GM21528 (cell line): ENCODE measurements around the gene SLIT1.
"Not testable (repeated sequence)": the region's sequence is repeated elsewhere in the genome, so short reads cannot be mapped to it uniquely, and the experiment has no call there.

Source experiments
- ATAC-seq: cut with Tn5 transposase; IDR thresholded peaks from one replicate; pipeline ENCODE4 v1.9.1; 2021; ENCODE audit warnings: mild to moderate bottlenecking, moderate library complexity; ENCODE audit not compliant: unreplicated experiment, low FRiP score

The SLIT1 gene

DNA sequence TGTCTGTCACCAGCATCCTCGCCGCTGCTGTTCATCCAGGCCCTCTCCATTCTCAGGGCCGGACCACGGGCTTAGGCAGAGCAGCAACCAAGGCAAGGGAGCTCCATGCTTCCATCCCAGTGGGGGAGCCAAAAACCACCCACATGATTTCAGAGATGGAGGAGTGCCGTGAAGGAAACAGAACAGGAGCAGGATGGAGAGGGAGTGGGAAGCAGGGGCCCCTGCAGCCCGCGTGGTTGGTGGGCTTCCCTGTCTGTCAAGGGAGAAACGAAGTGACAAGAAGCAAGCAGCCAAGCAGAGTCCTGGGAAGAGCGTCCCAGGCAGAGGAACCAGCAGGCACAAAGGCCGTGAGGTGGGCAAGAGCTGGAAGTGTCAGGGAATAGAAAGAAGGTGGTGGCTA lies 95.7 kb downstream of the SLIT1 start:
- no peak for ATAC-seq

DNA sequence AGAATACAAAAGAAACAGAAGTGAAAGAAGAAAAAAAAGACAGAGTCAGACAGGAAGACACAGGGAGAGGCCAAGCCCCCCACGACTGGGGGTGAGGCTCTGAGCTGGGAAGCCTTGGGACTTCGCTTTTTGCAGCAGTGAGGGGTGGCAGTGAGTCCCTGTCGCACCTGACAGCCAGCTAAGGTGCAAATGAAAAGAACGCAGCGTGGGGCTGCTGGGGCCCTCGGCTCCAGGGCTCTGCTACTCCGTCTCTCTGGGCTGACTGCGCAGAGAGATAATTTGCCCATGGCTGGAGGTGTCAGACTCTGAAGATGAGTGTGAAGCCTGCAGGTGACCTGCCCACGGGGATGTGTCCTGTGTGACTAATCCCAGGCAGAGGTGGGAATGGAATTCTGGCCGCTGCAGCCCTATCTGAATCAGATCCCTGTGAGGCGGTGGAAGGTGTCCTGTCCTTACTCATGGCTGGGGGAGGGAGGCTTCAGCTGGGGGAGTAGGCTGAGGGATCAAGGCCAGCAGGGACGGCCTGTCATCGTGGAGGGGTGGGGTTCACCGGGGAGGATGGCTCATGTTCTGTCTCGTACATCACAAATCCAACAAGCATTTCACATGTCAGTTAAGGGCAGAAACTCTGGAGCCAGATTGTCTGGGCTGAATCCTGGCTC lies 96.4 kb downstream of the SLIT1 start:
- ATAC-seq, result no peak

DNA sequence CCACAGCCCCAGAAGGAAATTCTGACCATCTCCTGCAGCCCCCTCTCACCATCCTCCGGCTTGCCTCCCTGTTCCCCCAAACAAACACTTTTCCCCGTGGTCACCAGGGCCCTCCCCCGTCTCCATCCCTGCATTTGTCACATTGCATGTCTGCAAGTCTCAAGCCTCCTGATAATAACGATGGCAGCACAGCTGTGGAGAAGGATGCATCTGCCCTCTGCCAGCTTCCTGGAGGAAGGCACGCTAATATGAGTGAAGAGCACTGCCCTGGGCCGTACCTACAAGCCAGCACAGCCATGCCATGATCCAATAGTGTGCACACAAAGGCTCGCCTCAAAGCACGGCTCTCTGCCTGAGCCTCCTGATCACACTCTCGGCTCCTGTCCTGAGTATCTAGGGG lies 98.5 kb downstream of the SLIT1 start:
- no peak for ATAC-seq

DNA sequence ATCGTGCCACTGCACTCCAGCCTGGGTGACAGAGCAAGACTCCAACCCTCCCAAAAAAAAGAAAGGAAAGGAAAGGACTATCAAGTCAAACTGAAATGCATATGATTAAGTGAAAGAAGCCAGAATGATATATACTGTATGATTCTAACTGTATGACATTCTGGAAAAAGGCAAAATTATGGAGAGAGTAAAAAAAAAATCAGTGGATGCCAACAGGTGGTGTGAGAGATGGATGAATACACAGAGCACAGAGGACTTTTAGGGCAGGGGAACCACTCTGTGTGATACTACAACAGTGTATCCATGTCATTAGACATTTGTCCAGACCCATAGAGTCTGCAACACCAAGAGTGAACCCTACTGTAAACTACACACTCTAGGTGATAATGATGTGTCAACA lies 99.2 kb downstream of the SLIT1 start:
- ATAC-seq, result no peak

DNA sequence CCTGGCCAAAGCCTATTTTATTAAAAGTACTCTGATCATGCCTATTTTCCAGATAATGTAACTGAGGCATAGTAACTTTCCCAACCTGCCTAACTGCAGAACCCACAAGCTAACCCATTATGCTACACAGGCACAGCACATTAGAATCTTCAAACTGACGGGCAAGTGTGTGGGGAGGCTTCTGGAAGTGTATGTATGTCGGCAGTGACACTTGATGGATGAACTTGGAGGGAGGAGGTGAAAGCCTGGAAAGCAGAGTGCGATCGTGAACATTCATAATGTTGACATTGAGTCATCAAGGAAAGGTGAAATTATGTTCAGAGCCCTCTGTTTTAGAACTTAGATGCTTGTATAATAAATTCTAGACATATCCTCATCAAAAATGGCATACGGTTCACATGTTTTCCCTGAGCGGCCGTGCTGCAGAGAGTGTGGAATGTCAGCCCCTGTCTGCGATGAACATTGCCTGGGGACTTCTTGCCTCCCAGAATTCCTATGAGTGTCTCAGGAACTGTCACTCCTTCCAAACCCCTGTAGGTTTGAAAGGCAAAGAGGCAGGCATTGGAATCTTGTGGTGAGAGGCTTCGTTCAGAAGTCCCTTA lies 102.4 kb downstream of the SLIT1 start:
- no peak for ATAC-seq

DNA sequence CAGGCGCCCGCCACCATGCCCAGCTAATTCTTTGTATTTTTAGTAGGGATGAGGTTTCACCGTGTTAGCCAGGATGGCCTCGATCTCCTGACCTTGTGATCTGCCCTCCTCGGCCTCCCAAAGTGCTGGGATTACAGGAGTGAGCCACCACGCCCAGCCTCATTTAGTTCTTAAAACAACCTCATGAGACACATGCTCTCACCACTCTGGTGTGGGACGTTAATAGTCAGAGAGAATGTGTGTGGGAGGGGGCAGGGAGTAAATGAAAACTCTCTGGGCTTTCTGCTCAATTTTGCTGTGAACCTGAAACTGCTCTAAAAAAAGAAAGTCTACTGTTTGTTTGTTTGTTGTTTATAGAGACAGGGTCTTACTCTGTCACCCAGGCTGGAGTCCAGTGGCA lies 103.2 kb downstream of the SLIT1 start:
- not testable (repeated sequence) for ATAC-seq

DNA sequence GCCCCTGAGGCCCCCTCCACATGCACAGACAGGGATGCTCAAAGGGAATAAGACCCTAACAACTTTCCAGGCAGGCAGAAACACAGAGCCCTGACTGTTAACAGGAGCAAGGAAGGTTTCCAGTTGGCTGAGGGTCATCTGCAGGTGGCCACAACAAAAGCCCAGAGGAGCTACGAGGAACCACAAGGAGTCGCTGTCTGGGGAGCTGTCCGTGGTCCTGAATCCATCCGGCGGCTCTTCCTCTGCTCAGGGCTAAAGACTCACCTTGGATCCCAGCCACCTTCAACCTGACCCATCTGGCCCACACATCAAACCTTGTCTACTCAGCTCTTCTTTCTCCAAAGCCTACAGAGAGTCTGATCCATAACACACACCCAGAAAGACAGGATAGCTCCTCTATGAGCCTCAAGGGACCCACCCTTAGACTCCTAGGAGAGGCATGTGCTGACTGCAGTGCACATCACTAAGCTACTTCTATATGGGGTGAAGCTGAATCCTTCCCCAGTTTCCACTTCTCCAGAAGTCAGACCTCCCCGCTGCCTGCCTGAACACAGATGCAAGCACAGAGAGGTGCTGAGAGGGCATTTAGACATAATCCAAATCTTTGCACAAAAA lies 104.0 kb downstream of the SLIT1 start:
- no peak for ATAC-seq

DNA sequence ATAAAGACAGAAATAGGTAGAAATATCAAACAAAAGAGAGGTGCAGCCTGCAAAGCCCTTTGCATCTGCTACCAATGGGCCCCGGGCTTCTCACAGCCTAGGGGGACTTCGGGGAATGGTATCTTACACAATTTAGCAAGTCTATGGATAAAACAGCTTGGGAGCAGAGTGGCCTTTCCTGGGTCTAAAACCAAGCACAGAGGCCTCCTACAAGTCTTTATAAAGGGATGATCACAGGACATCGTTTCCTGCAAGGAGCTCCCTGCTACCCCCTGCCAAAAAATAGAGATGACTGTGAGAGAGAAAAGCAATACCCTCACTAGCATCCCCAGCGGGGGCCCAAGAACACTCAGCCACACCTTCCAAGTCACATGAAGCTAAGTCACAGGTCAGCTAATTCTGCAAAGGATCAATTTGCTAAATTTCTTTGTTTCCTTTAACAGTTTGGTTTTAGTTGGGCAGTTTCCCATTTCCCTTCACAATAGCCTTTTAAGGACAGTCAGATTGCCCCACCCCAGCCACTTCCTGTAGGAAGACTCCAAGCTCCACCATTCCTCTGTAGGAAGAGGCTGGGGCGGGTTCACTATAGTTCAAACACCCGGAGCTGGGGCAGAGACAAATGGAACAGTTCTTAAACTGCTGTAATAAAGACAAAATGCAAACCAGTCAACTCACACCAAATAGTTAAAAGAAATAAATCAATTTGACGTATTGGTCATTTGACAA lies 105.5 kb downstream of the SLIT1 start:
- ATAC-seq, result no peak

DNA sequence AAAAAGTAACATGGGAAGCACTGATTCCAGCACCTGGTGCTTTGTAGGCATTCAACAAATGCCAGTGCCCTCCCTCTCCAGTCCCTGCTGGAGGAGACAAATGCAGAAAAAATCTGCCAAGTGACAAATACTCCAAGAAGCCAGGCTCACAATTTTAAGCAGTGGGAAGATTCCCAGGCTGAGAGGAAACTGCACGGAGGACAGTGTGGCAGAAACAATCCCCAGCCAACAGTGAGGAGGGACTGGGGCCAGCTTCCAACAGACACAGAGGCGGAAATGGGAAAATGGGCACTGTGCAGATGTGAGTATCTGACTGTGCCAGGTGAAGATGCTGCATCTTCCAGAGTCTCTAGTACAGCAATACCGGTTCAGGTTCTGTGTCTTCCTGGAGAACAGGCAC lies 106.3 kb downstream of the SLIT1 start:
- no peak for ATAC-seq

DNA sequence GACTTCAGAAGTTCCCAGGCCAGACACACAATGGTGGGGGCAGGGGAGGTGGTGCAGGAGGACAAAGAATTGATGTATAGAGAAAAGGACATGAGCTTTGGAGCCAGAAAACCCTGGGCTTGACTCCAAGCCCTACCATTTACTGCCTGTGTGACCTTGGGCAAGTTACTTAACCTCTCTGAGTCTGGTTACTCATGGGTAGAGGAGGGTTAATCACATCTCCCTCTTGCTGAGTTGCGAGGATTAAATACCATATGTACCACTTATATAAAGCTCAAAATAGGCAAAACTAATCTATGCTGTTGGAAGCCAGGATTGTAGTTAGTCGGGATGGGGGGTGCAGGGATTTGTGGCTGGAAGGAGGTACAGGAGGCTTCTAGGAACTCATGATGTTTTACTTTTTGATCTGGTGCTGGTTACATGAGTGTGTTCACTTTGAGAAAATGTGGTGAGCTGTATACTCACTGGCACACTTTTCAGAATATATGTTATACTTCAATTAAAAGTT lies 106.8 kb downstream of the SLIT1 start:
- no peak for ATAC-seq

DNA sequence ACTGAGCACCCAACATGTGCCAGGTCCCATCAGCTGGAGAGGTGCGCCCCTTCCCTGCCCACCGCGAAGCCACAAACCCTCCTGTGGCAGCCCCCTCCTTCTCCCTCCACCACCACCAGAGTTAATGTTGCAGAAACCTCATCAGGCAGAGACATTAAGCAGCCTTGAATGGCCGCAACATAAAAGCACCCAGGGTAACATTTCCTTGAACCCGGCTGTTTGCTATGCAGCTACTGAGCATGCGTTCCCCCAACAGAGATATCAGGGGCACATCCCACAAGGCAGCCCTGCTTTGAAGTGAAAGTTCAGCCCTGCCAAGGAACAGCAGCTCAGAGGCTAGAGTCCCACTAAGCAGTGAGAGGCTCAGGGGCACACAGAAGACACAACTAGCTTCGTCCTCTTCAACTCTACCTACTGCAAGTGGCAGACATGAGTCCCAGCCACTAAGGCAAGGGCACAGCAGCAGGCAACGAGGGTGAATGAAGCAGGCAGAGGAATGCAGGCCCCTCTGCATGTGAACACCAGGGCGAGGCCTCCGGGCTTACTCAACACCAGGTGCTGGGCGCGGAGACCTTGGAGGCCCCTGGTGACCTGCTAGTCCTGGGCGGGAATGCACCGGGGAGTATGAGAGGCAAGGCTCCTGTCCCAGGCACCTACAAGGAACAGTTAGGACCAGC lies 107.4 kb downstream of the SLIT1 start:
- ATAC-seq, result no peak

DNA sequence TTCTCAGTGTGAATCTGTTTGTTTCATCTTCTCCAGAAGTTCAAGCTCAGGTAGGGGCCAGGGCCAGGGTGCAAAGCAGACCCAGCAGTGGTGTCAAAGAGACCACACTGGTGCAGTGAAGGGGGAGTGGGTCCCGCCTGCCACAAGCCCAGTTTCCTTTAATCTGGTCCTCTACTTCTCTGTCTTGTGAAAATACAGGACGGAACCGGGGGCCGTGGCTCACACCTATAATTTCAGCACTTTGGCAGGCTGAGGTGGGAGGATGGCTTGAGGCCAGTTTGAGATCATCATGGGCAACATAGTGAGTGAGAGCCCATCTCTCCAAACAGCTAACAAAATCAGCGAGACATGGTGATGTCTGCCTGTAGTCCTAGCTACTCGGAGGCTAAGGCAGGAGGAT lies 109.0 kb downstream of the SLIT1 start:
- ATAC-seq, result no peak

DNA sequence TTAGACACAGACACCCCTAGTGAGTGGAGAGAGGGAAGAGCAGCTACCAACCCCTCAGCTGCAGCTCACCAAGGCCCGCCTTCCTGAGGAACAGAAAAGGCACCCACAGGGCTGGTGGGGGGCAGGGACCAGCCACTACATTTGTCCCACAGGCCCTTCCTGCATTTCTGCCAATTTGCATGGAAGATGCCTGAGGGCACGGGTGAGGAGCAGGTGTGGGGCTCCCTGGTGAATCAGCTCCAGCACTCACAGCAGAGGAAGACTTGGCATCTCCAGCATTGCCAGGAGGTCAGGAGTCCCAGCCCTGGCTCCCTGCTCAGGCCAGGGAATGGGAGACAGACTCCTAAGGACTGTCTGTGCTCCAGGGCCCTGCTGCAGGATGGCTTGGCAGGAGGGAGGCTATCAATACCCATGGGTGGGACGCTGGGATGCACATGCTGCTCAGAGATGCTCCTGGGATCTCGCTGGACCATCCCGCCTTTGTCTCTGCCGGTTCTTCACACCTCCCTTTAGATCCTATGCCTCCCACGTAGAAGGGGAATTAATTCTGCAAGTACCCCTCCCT lies 109.7 kb downstream of the SLIT1 start:
- ATAC-seq, result no peak

DNA sequence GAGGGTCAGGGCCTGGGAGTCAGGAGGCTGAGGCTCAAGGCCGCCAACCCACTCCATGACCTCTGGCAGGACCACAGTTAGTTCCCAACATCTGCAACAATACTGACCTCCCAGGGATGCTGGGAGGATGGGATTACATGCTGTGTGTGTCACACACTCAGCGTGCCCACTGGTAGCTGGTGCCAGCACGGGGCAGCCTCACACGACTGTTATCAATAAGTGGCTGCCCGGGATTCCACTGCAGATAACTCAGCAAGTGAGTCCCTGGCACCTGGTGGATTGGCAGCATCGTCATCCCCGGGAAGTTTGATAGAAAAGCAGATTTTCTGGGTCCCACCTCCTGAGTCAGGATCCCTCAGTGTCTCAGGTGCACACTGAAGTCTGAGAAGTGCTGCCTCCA lies 110.3 kb downstream of the SLIT1 start:
- ATAC-seq, result no peak

DNA sequence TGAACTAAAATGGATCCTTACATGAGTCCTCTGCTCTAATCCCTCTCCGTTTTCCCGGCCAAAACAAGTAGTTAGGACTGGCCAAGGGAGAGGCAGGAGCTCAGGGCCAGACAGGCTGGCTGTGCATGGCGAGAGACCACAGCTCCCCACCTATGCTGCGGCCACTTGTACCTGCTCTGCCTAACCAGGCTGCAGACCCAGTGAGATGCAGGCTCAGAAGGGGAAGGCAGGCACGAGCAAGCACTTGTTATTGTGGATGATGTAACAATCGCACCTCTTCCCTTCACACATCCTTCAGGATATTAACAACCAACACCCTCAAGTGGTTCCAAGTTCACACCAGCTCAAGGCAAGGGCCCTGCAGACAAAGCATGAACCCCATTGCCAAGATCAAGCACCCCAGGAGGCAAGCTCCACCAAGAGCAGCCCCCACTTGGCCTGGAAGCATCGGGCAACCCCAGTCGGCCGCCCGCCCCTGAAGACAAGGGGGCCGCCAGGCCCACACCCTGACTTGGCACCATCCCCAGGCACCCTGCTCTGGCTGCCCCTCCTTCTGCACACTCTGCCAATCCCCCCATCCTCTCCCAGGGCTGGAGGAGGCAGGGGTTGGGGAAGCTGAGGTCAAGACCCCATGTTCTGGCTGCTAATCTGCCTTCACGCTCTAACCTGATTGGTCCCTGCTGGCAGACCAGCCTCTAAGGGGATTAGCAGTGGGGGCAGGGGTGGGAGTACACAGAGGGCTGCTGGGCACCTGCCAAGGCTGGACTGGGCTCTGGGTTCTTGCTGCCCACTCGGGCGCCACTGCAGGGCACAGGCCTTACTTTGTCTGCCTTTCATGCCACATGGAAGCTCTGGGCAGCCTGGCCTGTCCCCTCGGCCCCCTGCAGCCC lies 111.3 kb downstream of the SLIT1 start:
- ATAC-seq, result no peak

DNA sequence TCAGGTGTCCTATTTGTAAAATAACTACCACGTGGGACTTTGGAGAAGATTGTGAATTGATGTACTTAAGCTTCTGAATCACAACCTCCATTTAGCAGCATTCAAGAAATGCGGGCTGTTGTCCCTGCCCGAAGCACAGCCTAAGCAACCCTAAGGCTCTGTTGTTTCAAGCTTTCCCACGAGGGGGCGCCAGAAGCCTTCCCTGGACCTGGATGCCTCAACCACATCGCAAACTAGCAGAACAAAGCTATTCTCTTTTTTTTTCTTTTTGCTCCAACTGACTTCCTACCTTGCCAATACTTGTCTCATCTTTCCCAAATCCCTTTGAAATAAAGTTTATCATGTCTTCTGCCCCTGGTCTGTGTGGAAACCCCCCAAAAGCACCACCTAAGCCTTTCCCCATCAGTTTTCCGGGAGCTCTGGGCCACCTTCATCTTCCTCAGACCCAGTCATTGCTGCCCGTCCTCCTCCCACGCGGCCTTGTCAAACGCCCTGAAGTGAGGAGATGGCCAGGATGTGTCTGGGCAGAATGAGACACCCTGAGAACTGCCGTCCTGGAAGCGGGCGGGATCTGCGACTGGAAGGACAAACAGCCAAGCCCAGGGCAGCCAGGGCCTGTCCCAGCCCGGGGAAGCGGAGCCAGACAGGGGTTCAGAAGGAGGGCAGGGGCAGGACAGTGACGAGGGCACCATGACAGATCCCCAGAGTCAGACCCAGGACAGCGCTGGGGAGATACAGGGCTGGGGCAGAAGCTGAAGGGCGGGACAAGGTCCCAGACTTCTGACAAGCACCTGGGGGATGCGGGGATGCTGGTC lies 112.7 kb downstream of the SLIT1 start:
- no peak for ATAC-seq

DNA sequence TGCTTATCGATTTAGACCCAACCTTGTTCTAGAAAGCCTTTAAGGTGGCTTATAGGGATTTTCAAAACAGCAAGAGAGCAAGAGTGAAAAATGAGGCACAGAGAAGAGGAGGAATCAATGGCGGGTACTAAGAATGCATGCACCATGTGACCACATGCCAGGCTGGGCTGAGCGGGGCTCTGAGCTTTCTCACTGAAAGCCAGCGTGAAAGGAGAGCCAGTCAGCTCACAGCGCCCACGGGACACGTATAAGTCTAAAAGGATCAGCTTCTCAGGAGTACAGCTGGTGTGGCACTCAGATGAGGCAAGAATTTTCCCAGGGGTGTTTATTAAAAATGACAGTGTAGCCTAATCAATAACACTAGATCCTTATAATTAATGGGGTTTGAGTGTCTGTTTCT lies 114.3 kb downstream of the SLIT1 start:
- no peak for ATAC-seq

DNA sequence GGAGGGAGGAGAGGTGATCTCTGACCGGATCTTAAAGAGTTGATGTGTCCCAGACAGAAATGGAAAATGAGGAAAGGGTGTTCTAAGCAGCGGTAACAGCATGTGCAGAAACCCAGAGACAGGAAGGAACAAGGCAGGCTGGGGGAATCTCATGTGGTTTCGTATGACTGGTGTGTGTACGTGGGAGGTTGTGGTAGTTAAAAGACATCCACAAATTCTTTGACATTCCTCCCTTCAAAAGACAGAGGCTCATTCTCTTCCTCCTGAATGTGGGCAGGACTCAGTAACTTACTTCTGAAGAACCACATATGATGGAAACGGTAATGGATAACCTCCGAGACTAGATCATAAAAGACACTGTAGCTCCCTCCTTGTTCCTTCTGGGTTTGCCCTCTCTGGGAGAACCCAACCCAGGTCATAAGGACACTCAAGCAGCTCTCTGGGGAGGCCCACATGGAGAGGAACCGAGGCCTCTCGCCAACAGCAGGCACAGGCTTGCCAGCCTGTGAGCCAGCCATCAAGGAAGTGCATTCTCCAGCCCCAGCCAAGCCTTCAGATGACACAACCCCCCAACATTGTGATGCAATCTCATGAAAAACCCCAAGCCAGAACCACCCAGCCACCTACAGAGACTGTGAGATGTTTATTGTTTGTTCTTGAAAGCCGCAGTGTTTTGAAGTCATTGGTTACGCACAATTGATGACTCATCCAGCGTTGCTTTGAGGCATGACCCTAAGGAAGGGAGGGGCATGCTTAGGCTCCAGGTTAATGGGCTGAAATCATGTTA lies 116.0 kb downstream of the SLIT1 start:
- no peak for ATAC-seq
